ENCODE data around the gene DHRS1. TPM values are rescaled to one million over a fixed set of nuclear protein-coding genes. Genes with fewer than 3 reads are reported as not detected.

The DHRS1 gene
- total RNA-seq, 1 experiment from 2014 or later, result 34.7 TPM

DNA sequence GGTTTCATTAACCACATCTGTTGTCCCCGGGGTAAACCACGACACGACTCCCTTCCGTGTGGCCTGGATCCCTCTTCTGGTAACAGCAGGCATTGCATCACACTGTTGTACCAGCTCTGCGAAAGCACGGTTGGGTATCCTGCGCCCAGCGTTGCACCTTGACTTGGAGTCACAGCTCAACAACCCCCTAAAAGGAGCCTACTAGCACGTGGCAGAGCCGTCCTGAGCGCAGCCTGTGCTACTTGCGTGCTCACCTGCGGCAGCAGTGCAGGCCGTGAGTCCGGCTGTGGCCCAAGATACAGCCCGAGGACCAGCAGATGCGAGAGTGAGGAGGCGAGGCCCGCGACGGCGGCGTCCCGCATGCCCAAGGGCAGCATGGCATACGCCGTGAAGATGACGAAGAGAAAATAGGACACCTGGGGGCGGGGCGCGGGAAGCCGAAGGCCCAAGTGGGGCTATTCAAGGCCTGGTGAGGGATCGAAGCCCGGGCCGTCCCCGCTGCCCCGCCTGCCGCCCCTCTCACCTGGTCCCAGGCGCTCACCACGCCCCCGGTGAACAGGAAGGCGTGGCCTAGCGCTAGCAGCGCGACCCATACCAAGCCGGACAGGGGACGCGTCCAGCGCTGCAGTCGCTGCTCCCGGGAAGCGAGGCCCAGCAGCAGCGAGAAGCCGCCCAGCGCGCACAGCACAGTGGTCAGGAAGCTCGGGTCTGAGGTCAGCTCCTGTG lies 32.9 kb upstream of the DHRS1 start:
- CTCF ChIA-PET, result interaction anchor here (1.2 to 6.3 kb wide), 9 partner anchors 12 to 104 kb away, joined by 3 to 162 read pairs (median 11); partner anchors contain the start of genes CBLN3, CIDEB and KHNYN
- POLR2A ChIA-PET, result interaction anchor here (1.3 to 4.2 kb wide), 3 partner anchors 90 to 105 kb away, joined by 3 to 38 read pairs (median 5); partner anchors contain the start of genes CBLN3, KHNYN and TINF2
- Histone ChIP-seq H3K9me3 (ENCODE audit: control insufficient read depth in 1 of 2, insufficient read depth in 1 of 2, low read depth in 1 of 2, low read length in 2 of 2) (no peaks in the 10 kb centered on the region), H3K27ac (ENCODE audit: low read depth, low read length) (no peak overlapping the region), H3K27me3 (ENCODE audit: insufficient read depth, low read length) (no peaks in the 10 kb centered on the region), H3K9me2 (ENCODE audit: insufficient read depth) (no peaks in the 10 kb centered on the region), H2AFZ (ENCODE audit: low read depth, low read length, poor library complexity, severe bottlenecking) (no peak overlapping the region), H3K79me2 (ENCODE audit: insufficient read depth, low read length) (no peaks in the 10 kb centered on the region), H3K4me2 (ENCODE audit: low read length) (no peak overlapping the region), H3K36me3 (ENCODE audit: control insufficient read depth in 1 of 2, insufficient read depth in 2 of 2, low read length in 2 of 2) (no peaks in the 10 kb centered on the region), H3K9ac (ENCODE audit: low read length) (no peak overlapping the region), H4K20me1 (ENCODE audit: insufficient read depth) (no peaks in the 10 kb centered on the region), H3K4me3 (replicated peaks in 1 of 2; ENCODE audit: low read depth in 1 of 2, low read length in 2 of 2) (no peak overlapping the region), H3K4me1 (ENCODE audit: control insufficient read depth in 1 of 2, insufficient read depth in 2 of 2, low read length in 2 of 2) (peaks cover 4 to 12% of the 10 kb centered on the region in 2 experiments)
- ATAC-seq (peak; percentile 58), DNase-seq (ENCODE audit: low read depth, low spot score) (no peak)
- intact Hi-C loops (cut with micrococcal nuclease), result no loop called here
- RAD21 ChIA-PET (ENCODE audit: low non-redundant PET in 1 of 2, low total read pairs in 2 of 2, uncharacterized antibody in 2 of 2, unreplicated experiment in 2 of 2), result interaction anchor here (1.4 to 2.5 kb wide), 4 partner anchors 34 to 104 kb away, joined by 4 to 25 read pairs (median 12); no protein-coding TSS in a partner anchor
- TF ChIP-seq EZH2 (IDR thresholded peaks at IDR 0.05) (no peak), ZNF274 (IDR thresholded peaks at IDR 0.05; ENCODE audit: low read depth, low read length) (no peak), ELF1 (IDR thresholded peaks at IDR 0.05; ENCODE audit: borderline replicate concordance, low read depth) (no peak), CEBPB (IDR thresholded peaks at IDR 0.05; ENCODE audit: low read depth) (no peak), EGR1 (IDR thresholded peaks at IDR 0.05; ENCODE audit: low read depth) (no peak), CBX3 (IDR thresholded peaks at IDR 0.05; ENCODE audit: low read depth) (no peak), SP1 (IDR thresholded peaks at IDR 0.05; ENCODE audit: low read depth) (no peak), EZH2phosphoT487 (IDR thresholded peaks at IDR 0.05; ENCODE audit: borderline replicate concordance) (no peak), TCF7L2 (IDR thresholded peaks at IDR 0.05; ENCODE audit: borderline replicate concordance, extremely low read depth, insufficient read depth, insufficient read length) (no peak), FOSL1 (IDR thresholded peaks at IDR 0.05; ENCODE audit: low read depth) (no peak), SIN3A (IDR thresholded peaks at IDR 0.05; ENCODE audit: low read depth) (no peak), RAD21 (IDR thresholded peaks at IDR 0.05; ENCODE audit: low read depth) (peak; percentile 46; the same call in 1 of the 2 replicates), POLR2AphosphoS5 (IDR thresholded peaks at IDR 0.05; ENCODE audit: low read depth, low read length) (no peak), POLR2A (IDR thresholded peaks at IDR 0.05; ENCODE audit: borderline replicate concordance, extremely low read depth, insufficient read depth, insufficient read length) (no peak)
- TF ChIP-seq, protein P1, sequence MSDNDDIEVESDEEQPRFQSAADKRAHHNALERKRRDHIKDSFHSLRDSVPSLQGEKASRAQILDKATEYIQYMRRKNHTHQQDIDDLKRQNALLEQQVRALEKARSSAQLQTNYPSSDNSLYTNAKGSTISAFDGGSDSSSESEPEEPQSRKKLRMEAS (IDR thresholded peaks at IDR 0.05), result no peak
- TF ChIP-seq, protein P2, sequence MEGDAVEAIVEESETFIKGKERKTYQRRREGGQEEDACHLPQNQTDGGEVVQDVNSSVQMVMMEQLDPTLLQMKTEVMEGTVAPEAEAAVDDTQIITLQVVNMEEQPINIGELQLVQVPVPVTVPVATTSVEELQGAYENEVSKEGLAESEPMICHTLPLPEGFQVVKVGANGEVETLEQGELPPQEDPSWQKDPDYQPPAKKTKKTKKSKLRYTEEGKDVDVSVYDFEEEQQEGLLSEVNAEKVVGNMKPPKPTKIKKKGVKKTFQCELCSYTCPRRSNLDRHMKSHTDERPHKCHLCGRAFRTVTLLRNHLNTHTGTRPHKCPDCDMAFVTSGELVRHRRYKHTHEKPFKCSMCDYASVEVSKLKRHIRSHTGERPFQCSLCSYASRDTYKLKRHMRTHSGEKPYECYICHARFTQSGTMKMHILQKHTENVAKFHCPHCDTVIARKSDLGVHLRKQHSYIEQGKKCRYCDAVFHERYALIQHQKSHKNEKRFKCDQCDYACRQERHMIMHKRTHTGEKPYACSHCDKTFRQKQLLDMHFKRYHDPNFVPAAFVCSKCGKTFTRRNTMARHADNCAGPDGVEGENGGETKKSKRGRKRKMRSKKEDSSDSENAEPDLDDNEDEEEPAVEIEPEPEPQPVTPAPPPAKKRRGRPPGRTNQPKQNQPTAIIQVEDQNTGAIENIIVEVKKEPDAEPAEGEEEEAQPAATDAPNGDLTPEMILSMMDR (IDR thresholded peaks at IDR 0.05 in 2 of 3, conservative IDR thresholded peaks at IDR 0.05 in 1 of 3; ENCODE audit: borderline replicate concordance in 1 of 3, insufficient read depth in 1 of 3, low read depth in 2 of 3, low read length in 2 of 3), result peak; percentile 23 to 67 (median 61); a peak in 4 of 6 replicates
- BruUV-seq (replicated peaks), result no TSS peak

Data from HCT116 (cell line).